ENCODE data around the gene ABL1.

- TF ChIP-seq CTCF (IDR thresholded peaks at IDR 0.05; ENCODE audit: borderline replicate concordance, extremely low read depth, low read length, poor library complexity, severe bottlenecking): no peak
- TF ChIP-seq EZH2 (IDR thresholded peaks at IDR 0.05; ENCODE audit: borderline replicate concordance, low read depth, low read length, severe bottlenecking): no peak
Measured at GRCh38 chr9:130917168-130917960, 82.3 kb downstream of the ABL1 start.
